GM21367 (cell line): ENCODE measurements around the gene GPATCH8.
A peak's percentile ranks its signal among the peaks of the same experiment; 100 is the strongest.
"Not testable (repeated sequence)": the region's sequence is repeated elsewhere in the genome, so short reads cannot be mapped to it uniquely, and the experiment has no call there.

Experiments used
- ATAC-seq: cut with Tn5 transposase; IDR thresholded peaks from one replicate; pipeline ENCODE4 v1.9.1; 2021; ENCODE audit not compliant: unreplicated experiment

GPATCH8 gene

GRCh38 chr17:44527954-44528353, 24.7 kb upstream of the GPATCH8 start:
- no peak for ATAC-seq

GRCh38 chr17:44527102-44527501, 23.9 kb upstream of the GPATCH8 start:
- ATAC-seq = no peak

- ATAC-seq = no peak
Observed at GRCh38 chr17:44523672-44523972, 20.4 kb upstream of the GPATCH8 start.

- no peak for ATAC-seq
Observed at GRCh38 chr17:44522883-44523671, 19.9 kb upstream of the GPATCH8 start.

GRCh38 chr17:44518032-44518431, 14.8 kb upstream of the GPATCH8 start:
- ATAC-seq = no peak

- ATAC-seq = not testable (repeated sequence)
Observed at GRCh38 chr17:44511241-44512134, 8.3 kb upstream of the GPATCH8 start.

- ATAC-seq = not testable (repeated sequence)
Observed at GRCh38 chr17:44506939-44507604, 3.9 kb upstream of the GPATCH8 start.

- peak; percentile 29 for ATAC-seq
Observed at GRCh38 chr17:44502598-44503146, 534 bp downstream of the GPATCH8 start.

GRCh38 chr17:44501866-44502375, 1.3 kb downstream of the GPATCH8 start:
- ATAC-seq = no peak

- ATAC-seq = no peak
Observed at GRCh38 chr17:44499722-44500121, 3.5 kb downstream of the GPATCH8 start.

- ATAC-seq = no peak
Observed at GRCh38 chr17:44496815-44497214, 6.4 kb downstream of the GPATCH8 start.

GRCh38 chr17:44493339-44493738, 9.9 kb downstream of the GPATCH8 start:
- ATAC-seq = no peak

- ATAC-seq = no peak
Observed at GRCh38 chr17:44492706-44493272, 10.4 kb downstream of the GPATCH8 start.

GRCh38 chr17:44489581-44489980, 13.6 kb downstream of the GPATCH8 start:
- no peak for ATAC-seq

- no peak for ATAC-seq
Observed at GRCh38 chr17:44487170-44487569, 16.0 kb downstream of the GPATCH8 start.

GRCh38 chr17:44473367-44473766, 29.8 kb downstream of the GPATCH8 start:
- no peak for ATAC-seq

GRCh38 chr17:44469676-44470075, 33.5 kb downstream of the GPATCH8 start:
- ATAC-seq = no peak

GRCh38 chr17:44467108-44467507, 36.1 kb downstream of the GPATCH8 start:
- no peak for ATAC-seq

- ATAC-seq = no peak
Observed at GRCh38 chr17:44466339-44466738, 36.9 kb downstream of the GPATCH8 start.

GRCh38 chr17:44465897-44466296, 37.3 kb downstream of the GPATCH8 start:
- no peak for ATAC-seq

- ATAC-seq = no peak
Observed at GRCh38 chr17:44465276-44465675, 37.9 kb downstream of the GPATCH8 start.
